ENCODE results near the gene ACSS1.

- TF ChIP-seq, protein P1, sequence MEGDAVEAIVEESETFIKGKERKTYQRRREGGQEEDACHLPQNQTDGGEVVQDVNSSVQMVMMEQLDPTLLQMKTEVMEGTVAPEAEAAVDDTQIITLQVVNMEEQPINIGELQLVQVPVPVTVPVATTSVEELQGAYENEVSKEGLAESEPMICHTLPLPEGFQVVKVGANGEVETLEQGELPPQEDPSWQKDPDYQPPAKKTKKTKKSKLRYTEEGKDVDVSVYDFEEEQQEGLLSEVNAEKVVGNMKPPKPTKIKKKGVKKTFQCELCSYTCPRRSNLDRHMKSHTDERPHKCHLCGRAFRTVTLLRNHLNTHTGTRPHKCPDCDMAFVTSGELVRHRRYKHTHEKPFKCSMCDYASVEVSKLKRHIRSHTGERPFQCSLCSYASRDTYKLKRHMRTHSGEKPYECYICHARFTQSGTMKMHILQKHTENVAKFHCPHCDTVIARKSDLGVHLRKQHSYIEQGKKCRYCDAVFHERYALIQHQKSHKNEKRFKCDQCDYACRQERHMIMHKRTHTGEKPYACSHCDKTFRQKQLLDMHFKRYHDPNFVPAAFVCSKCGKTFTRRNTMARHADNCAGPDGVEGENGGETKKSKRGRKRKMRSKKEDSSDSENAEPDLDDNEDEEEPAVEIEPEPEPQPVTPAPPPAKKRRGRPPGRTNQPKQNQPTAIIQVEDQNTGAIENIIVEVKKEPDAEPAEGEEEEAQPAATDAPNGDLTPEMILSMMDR (IDR thresholded peaks at IDR 0.05) = no peak
- TF ChIP-seq POLR2AphosphoS5 (IDR thresholded peaks at IDR 0.05) = no peak
- TF ChIP-seq EP300 (IDR thresholded peaks at IDR 0.05) = no peak
These were observed 2.0 kb upstream of the ACSS1 start for GRCh38 chr20:25059866-25060465.

Data from upper lobe of left lung (tissue), 4 donors.